K562 (cell line): ENCODE data around the gene CASP9. TPM values are rescaled to one million over a fixed set of nuclear protein-coding genes. Genes with fewer than 3 reads are reported as not detected.

ENCODE experiments used
- NCOA1 ChIP-seq: fragments of 450-650 bp; IDR thresholded peaks from 2 replicates; pipeline ENCODE4 v1.6.1; 2016; ENCODE audit warnings: low read depth
- NR2C2 ChIP-seq, 2 experiments: fragments of 200-800 bp in 1 of 2; sonication (Bioruptor generic) in 1 of 2; sonication (generic) in 1 of 2; formaldehyde crosslinking in 1 of 2; IDR thresholded peaks; 2 replicates each; pipeline versions ENCODE4 v1.6.1 to v1.8.0; 2016 to 2022; ENCODE audit warnings: mild to moderate bottlenecking in 1 of 2, missing compliant biosample characterization in 1 of 2, missing genetic modification characterization in 1 of 2, missing genetic modification reagents in 1 of 2
- polyA plus RNA-seq, 8 experiments: library from polyadenylated mRNA; depleted of rRNA in 4 of 8; stranded (reverse) in 5 of 8; unstranded in 3 of 8; fragments of >200 nt; fragmentation: Nextera tagmentation in 2 of 8; fragmentation: Illumina TruSeq in 1 of 8; extraction: Ambion mirVana in 2 of 8; extraction: Trizol in 1 of 8; gene quantifications; 2 replicates each; pipeline versions ENCODE4 v1.2.1 to v1.2.3, GENCODE V29; 2011 to 2014; ENCODE audit warnings: inconsistent platforms in 1 of 8, missing spikeins in 1 of 8
- total RNA-seq, 7 experiments: library from RNA; depleted of rRNA in 6 of 7; stranded (reverse); fragments of >200 nt in 6 of 7; fragmentation: Illumina TruSeq in 2 of 7; extraction: Trizol in 2 of 7; gene quantifications; 2 replicates each; pipeline versions ENCODE4 v1.2.1 to v1.2.3, GENCODE V29; 2011 to 2021; ENCODE audit warnings: low replicate concordance in 1 of 7
- TF ChIP-seq, protein P1 (sequence below): fragments of 450-650 bp; conservative IDR thresholded peaks from 2 replicates; pipeline ENCODE4 v1.6.1; 2016; ENCODE audit warnings: missing genetic modification characterization, low read depth, mild to moderate bottlenecking, control low read depth, missing compliant biosample characterization
- TF ChIP-seq, protein P2 (sequence below): fragments of 450-650 bp; IDR thresholded peaks from one replicate; pipeline ENCODE4 v1.6.1; 2018; ENCODE audit warnings: mild to moderate bottlenecking, moderate library complexity; ENCODE audit not compliant: partially characterized antibody
- TF ChIP-seq, protein P3 (sequence below): fragments of 450-650 bp; IDR thresholded peaks from 2 replicates; pipeline ENCODE4 v1.6.1; 2016; ENCODE audit warnings: mild to moderate bottlenecking, moderate library complexity
- TF ChIP-seq, protein P4 (sequence below): fragments of 450-650 bp; IDR thresholded peaks from 2 replicates; pipeline ENCODE4 v1.6.1; 2016; ENCODE audit warnings: borderline replicate concordance

The CASP9 gene
- total and polyA plus RNA-seq, 9 of the 15 experiments (the other 6 are each of a cell fraction or from before 2014, with no cell fraction given): 10.8 to 54.1 (median 30.7) TPM

DNA sequence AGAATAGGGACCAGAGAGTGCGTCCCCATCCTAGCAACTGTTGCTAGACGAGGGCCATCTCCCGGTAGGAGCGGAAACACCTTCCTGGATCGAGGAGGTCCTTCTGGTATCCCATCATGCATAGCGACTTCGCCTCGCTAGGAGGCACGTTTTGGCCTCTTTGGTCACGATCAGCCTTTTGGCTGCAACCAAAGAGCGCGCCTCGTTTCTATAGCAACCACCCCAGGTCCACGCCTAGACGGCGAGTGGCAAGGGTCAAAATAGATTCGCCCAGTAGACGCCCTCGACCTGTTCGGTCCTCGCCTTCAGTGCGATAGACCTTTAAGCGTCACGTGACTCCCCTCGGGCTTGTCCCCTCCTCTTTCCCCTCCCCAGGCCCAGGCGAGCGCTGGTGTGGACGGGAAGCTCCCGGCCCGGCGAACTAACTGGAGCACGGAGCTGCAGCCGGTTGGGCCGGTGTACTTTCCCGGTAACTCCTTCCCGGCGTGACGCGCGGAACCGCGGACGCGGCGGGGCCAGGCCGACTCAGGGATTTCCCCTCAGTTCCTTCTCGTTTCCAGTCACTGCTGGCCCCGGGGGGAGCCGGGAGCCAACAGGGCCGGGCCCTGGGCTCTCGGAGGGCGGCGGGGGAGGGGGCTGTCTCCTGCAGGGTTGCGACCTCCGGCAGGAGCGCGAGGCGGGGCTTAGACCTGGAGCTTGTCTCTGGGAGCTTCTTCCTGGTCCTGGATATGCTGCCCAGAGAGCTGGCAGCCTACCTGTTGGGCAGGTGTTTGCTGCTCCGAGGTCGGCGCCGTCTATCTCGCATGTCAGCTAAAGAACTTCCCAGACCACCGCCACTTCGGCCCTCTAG is 2.7 kb upstream of the CASP9 start, which contains the start of gene DNAJC16 (continued):
- TF ChIP-seq NR2C2 (CRISPR knock-in tag; IDR thresholded peaks at IDR 0.05) (peak; percentile 81; the same call in 1 of the 2 replicates), NR2C2 (tag; IDR thresholded peaks at IDR 0.05) (peak; percentile 96), NCOA1 (peak; percentile 92)
- TF ChIP-seq, protein P1, sequence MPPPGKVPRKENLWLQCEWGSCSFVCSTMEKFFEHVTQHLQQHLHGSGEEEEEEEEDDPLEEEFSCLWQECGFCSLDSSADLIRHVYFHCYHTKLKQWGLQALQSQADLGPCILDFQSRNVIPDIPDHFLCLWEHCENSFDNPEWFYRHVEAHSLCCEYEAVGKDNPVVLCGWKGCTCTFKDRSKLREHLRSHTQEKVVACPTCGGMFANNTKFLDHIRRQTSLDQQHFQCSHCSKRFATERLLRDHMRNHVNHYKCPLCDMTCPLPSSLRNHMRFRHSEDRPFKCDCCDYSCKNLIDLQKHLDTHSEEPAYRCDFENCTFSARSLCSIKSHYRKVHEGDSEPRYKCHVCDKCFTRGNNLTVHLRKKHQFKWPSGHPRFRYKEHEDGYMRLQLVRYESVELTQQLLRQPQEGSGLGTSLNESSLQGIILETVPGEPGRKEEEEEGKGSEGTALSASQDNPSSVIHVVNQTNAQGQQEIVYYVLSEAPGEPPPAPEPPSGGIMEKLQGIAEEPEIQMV (tag): peak; percentile 83; the same call in 1 of the 2 replicates
- TF ChIP-seq, protein P2, sequence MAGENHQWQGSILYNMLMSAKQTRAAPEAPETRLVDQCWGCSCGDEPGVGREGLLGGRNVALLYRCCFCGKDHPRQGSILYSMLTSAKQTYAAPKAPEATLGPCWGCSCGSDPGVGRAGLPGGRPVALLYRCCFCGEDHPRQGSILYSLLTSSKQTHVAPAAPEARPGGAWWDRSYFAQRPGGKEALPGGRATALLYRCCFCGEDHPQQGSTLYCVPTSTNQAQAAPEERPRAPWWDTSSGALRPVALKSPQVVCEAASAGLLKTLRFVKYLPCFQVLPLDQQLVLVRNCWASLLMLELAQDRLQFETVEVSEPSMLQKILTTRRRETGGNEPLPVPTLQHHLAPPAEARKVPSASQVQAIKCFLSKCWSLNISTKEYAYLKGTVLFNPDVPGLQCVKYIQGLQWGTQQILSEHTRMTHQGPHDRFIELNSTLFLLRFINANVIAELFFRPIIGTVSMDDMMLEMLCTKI: no peak
- TF ChIP-seq, protein P3, sequence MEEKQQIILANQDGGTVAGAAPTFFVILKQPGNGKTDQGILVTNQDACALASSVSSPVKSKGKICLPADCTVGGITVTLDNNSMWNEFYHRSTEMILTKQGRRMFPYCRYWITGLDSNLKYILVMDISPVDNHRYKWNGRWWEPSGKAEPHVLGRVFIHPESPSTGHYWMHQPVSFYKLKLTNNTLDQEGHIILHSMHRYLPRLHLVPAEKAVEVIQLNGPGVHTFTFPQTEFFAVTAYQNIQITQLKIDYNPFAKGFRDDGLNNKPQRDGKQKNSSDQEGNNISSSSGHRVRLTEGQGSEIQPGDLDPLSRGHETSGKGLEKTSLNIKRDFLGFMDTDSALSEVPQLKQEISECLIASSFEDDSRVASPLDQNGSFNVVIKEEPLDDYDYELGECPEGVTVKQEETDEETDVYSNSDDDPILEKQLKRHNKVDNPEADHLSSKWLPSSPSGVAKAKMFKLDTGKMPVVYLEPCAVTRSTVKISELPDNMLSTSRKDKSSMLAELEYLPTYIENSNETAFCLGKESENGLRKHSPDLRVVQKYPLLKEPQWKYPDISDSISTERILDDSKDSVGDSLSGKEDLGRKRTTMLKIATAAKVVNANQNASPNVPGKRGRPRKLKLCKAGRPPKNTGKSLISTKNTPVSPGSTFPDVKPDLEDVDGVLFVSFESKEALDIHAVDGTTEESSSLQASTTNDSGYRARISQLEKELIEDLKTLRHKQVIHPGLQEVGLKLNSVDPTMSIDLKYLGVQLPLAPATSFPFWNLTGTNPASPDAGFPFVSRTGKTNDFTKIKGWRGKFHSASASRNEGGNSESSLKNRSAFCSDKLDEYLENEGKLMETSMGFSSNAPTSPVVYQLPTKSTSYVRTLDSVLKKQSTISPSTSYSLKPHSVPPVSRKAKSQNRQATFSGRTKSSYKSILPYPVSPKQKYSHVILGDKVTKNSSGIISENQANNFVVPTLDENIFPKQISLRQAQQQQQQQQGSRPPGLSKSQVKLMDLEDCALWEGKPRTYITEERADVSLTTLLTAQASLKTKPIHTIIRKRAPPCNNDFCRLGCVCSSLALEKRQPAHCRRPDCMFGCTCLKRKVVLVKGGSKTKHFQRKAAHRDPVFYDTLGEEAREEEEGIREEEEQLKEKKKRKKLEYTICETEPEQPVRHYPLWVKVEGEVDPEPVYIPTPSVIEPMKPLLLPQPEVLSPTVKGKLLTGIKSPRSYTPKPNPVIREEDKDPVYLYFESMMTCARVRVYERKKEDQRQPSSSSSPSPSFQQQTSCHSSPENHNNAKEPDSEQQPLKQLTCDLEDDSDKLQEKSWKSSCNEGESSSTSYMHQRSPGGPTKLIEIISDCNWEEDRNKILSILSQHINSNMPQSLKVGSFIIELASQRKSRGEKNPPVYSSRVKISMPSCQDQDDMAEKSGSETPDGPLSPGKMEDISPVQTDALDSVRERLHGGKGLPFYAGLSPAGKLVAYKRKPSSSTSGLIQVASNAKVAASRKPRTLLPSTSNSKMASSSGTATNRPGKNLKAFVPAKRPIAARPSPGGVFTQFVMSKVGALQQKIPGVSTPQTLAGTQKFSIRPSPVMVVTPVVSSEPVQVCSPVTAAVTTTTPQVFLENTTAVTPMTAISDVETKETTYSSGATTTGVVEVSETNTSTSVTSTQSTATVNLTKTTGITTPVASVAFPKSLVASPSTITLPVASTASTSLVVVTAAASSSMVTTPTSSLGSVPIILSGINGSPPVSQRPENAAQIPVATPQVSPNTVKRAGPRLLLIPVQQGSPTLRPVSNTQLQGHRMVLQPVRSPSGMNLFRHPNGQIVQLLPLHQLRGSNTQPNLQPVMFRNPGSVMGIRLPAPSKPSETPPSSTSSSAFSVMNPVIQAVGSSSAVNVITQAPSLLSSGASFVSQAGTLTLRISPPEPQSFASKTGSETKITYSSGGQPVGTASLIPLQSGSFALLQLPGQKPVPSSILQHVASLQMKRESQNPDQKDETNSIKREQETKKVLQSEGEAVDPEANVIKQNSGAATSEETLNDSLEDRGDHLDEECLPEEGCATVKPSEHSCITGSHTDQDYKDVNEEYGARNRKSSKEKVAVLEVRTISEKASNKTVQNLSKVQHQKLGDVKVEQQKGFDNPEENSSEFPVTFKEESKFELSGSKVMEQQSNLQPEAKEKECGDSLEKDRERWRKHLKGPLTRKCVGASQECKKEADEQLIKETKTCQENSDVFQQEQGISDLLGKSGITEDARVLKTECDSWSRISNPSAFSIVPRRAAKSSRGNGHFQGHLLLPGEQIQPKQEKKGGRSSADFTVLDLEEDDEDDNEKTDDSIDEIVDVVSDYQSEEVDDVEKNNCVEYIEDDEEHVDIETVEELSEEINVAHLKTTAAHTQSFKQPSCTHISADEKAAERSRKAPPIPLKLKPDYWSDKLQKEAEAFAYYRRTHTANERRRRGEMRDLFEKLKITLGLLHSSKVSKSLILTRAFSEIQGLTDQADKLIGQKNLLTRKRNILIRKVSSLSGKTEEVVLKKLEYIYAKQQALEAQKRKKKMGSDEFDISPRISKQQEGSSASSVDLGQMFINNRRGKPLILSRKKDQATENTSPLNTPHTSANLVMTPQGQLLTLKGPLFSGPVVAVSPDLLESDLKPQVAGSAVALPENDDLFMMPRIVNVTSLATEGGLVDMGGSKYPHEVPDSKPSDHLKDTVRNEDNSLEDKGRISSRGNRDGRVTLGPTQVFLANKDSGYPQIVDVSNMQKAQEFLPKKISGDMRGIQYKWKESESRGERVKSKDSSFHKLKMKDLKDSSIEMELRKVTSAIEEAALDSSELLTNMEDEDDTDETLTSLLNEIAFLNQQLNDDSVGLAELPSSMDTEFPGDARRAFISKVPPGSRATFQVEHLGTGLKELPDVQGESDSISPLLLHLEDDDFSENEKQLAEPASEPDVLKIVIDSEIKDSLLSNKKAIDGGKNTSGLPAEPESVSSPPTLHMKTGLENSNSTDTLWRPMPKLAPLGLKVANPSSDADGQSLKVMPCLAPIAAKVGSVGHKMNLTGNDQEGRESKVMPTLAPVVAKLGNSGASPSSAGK: peak; percentile 28; the same call in 1 of the 2 replicates
- TF ChIP-seq, protein P4, sequence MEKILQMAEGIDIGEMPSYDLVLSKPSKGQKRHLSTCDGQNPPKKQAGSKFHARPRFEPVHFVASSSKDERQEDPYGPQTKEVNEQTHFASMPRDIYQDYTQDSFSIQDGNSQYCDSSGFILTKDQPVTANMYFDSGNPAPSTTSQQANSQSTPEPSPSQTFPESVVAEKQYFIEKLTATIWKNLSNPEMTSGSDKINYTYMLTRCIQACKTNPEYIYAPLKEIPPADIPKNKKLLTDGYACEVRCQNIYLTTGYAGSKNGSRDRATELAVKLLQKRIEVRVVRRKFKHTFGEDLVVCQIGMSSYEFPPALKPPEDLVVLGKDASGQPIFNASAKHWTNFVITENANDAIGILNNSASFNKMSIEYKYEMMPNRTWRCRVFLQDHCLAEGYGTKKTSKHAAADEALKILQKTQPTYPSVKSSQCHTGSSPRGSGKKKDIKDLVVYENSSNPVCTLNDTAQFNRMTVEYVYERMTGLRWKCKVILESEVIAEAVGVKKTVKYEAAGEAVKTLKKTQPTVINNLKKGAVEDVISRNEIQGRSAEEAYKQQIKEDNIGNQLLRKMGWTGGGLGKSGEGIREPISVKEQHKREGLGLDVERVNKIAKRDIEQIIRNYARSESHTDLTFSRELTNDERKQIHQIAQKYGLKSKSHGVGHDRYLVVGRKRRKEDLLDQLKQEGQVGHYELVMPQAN: peak; percentile 90
